HUES48 (cell line): Measurements from ENCODE around the gene DAPK1.

Experiments
- H3K27ac ChIP-seq: one replicate; pipeline ENCODE4 v1.7.0; 2013; ENCODE audit warnings: low read depth, low read length, inconsistent platforms
- H3K27me3 ChIP-seq: 2 replicates; pipeline ENCODE4 v1.6.1; 2013; ENCODE audit warnings: mild to moderate bottlenecking, low read length; ENCODE audit not compliant: control insufficient read depth, insufficient read depth
- H3K36me3 ChIP-seq: 2 replicates; pipeline ENCODE4 v1.6.1; 2013; ENCODE audit warnings: low read length; ENCODE audit not compliant: control insufficient read depth, insufficient read depth
- H3K4me1 ChIP-seq: 2 replicates; pipeline ENCODE4 v1.6.1; 2013; ENCODE audit warnings: mild to moderate bottlenecking, low read length; ENCODE audit not compliant: control insufficient read depth, insufficient read depth
- H3K4me3 ChIP-seq: 2 replicates; pipeline ENCODE4 v1.5.1; 2013; ENCODE audit warnings: mild to moderate bottlenecking, low read depth, low read length
- H3K9ac ChIP-seq: 2 replicates; pipeline ENCODE4 v1.6.1; 2013; ENCODE audit warnings: mild to moderate bottlenecking, low read depth, low read length, moderate library complexity
- H3K9me3 ChIP-seq: 2 replicates; pipeline ENCODE4 v1.6.1; 2013; ENCODE audit warnings: low read length; ENCODE audit not compliant: control insufficient read depth, insufficient read depth

The DAPK1 gene

GRCh38 chr9:87533271-87533670, 35.6 kb downstream of the DAPK1 start:
- peaks cover 32% of the 10 kb centered on the region for H3K4me1 ChIP-seq
- H3K4me3 ChIP-seq: no peak overlapping the region
- no peak overlapping the region for H3K9ac ChIP-seq
- H3K9me3 ChIP-seq: no peaks in the 10 kb centered on the region
- H3K27ac ChIP-seq: no peak overlapping the region
- no peaks in the 10 kb centered on the region for H3K27me3 ChIP-seq
- no peaks in the 10 kb centered on the region for H3K36me3 ChIP-seq

- Histone ChIP-seq H3K4me1 (peaks cover 29% of the 10 kb centered on the region), H3K9me3 (no peaks in the 10 kb centered on the region), H3K36me3 (no peaks in the 10 kb centered on the region), H3K9ac (no peak overlapping the region), H3K27me3 (no peaks in the 10 kb centered on the region), H3K27ac (no peak overlapping the region), H3K4me3 (no peak overlapping the region)
These were observed 36.4 kb downstream of the DAPK1 start for GRCh38 chr9:87534036-87534435.

DNA sequence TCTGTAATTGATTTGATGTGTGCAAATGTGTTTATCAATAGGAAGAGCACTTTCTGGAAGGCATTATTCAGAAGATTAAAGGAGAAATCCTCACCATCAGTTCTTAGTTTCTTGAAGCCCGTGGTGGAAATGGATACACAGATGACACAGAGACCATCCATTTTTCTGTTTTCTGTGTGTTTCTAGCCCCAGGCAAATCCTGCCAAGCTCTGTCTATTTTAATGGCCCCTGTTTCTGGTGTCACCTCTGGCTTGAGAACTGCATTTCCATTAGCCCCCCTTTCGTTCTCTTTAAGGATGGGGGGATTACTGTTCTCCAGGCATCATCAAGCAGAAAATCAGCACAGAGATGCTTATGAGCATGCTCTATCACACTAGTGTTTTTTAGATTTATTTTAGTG, 37.3 kb downstream of the DAPK1 start:
- peaks cover 20% of the 10 kb centered on the region for H3K4me1 ChIP-seq

GRCh38 chr9:87535817-87536539, 38.3 kb downstream of the DAPK1 start:
- no peak overlapping the region for H3K4me3 ChIP-seq
- no peaks in the 10 kb centered on the region for H3K9me3 ChIP-seq
- H3K27me3 ChIP-seq: no peaks in the 10 kb centered on the region
- H3K4me1 ChIP-seq: peaks cover 10% of the 10 kb centered on the region
- H3K9ac ChIP-seq: no peak overlapping the region
- no peak overlapping the region for H3K27ac ChIP-seq
- peaks cover 10% of the 10 kb centered on the region; the same call in 1 of the 2 replicates for H3K36me3 ChIP-seq

More for the DNA sequence above, 37.3 kb downstream of the DAPK1 start:
- 0 out of 2 replicates have a peak, but pooled peaks cover 3% of the 10 kb centered on the region for H3K36me3 ChIP-seq
- no peak overlapping the region for H3K4me3 ChIP-seq
- no peak overlapping the region for H3K9ac ChIP-seq
- no peak overlapping the region for H3K27ac ChIP-seq
- no peaks in the 10 kb centered on the region for H3K27me3 ChIP-seq
- no peaks in the 10 kb centered on the region for H3K9me3 ChIP-seq

GRCh38 chr9:87537625-87538024, 40.0 kb downstream of the DAPK1 start:
- peak overlapping the region; percentile 3 for H3K27ac ChIP-seq

GRCh38 chr9:87540444-87541105, 42.9 kb downstream of the DAPK1 start:
- H3K27me3 ChIP-seq: no peaks in the 10 kb centered on the region
- no peak overlapping the region for H3K27ac ChIP-seq
- no peaks in the 10 kb centered on the region for H3K9me3 ChIP-seq
- no peaks in the 10 kb centered on the region for H3K4me1 ChIP-seq
- H3K9ac ChIP-seq: no peak overlapping the region
- H3K36me3 ChIP-seq: peaks cover 22% of the 10 kb centered on the region; the same call in 1 of the 2 replicates
- no peak overlapping the region for H3K4me3 ChIP-seq

More at GRCh38 chr9:87537625-87538024, 40.0 kb downstream of the DAPK1 start:
- peaks cover 18% of the 10 kb centered on the region; the same call in 1 of the 2 replicates for H3K36me3 ChIP-seq
- H3K27me3 ChIP-seq: no peaks in the 10 kb centered on the region
- H3K9me3 ChIP-seq: no peaks in the 10 kb centered on the region
- H3K4me1 ChIP-seq: no peaks in the 10 kb centered on the region
- H3K4me3 ChIP-seq: no peak overlapping the region
- no peak overlapping the region for H3K9ac ChIP-seq

DNA sequence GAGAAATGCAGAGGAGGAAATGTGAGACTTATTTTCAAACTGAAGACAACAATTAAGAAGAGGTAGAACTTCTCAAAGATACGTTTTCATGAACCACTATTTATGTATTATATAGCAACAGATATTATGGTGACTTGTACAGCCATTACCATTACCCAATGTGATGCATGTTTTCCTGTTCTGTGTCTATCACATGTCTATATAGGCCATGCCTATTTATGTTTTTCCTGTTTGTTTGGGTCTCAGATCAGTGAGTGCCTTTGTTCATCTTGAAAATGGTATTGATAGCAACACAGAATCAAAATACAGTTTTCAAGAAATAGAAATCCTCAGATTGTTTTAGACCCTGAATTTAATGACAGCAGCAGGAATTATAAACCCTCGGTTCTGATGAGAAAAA, 44.0 kb downstream of the DAPK1 start:
- Histone ChIP-seq H3K27ac (no peak overlapping the region), H3K36me3 (peaks cover 22% of the 10 kb centered on the region; the same call in 1 of the 2 replicates), H3K27me3 (no peaks in the 10 kb centered on the region), H3K4me3 (no peak overlapping the region), H3K9ac (no peak overlapping the region), H3K9me3 (no peaks in the 10 kb centered on the region), H3K4me1 (no peaks in the 10 kb centered on the region)

- Histone ChIP-seq H3K36me3 (peaks cover 22% of the 10 kb centered on the region; the same call in 1 of the 2 replicates), H3K9me3 (no peaks in the 10 kb centered on the region), H3K4me1 (no peaks in the 10 kb centered on the region), H3K9ac (no peak overlapping the region), H3K27ac (no peak overlapping the region), H3K27me3 (no peaks in the 10 kb centered on the region), H3K4me3 (no peak overlapping the region)
These were observed 44.5 kb downstream of the DAPK1 start for GRCh38 chr9:87542141-87542540.

DNA sequence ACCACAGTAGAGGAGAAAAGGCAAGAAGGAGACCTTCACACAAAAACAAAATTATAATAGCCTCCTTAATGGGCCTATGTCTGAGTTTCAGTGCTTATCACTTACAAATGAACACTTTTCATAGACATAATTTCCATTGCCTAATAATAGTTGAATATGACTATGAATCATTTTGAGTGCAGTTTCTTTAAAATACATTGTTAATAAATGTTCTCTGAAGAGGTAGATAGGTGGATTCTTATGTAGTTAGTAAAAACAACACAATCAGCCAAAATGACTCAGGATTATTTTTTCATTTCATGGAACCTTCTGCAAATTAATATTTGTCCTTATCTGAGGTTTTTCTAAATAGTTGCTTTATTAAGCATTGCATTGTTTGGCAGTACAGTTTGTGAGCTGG, 45.6 kb downstream of the DAPK1 start:
- Histone ChIP-seq H3K4me3 (no peak overlapping the region), H3K27me3 (no peaks in the 10 kb centered on the region), H3K27ac (no peak overlapping the region), H3K9ac (no peak overlapping the region), H3K4me1 (peaks cover 4% of the 10 kb centered on the region; the same call in 1 of the 2 replicates), H3K9me3 (no peaks in the 10 kb centered on the region), H3K36me3 (peaks cover 26% of the 10 kb centered on the region; the same call in 1 of the 2 replicates)

- Histone ChIP-seq H3K27me3 (no peaks in the 10 kb centered on the region), H3K4me1 (peaks cover 4% of the 10 kb centered on the region; the same call in 1 of the 2 replicates), H3K27ac (no peak overlapping the region), H3K9me3 (no peaks in the 10 kb centered on the region), H3K36me3 (peaks cover 21% of the 10 kb centered on the region; the same call in 1 of the 2 replicates), H3K9ac (no peak overlapping the region), H3K4me3 (no peak overlapping the region)
These were observed 48.2 kb downstream of the DAPK1 start for GRCh38 chr9:87545858-87546257.

DNA sequence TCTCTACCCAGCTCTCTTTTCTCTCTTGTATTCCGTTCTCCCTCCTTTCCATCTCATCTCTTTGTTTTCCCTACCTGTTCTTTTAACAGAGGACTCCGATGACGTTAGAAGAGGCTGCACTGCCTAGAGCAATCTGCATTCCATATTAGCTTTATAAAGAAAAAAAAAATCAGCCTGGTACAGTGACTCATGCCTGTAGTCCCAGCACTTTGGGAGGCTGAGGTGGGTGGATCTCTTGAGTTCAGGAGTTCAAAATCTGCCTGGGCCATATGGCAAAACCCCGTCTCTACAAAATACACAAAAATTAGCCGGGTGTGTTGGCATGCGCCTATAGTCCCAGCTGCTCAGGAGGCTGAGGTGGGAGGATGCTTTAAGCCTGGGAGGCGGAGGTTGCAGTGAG, 49.0 kb downstream of the DAPK1 start:
- H3K4me1 ChIP-seq: peaks cover 4% of the 10 kb centered on the region; the same call in 1 of the 2 replicates
- H3K36me3 ChIP-seq: 0 out of 2 replicates have a peak, but pooled peaks cover 15% of the 10 kb centered on the region
- no peak overlapping the region for H3K9ac ChIP-seq
- H3K27ac ChIP-seq: no peak overlapping the region
- H3K4me3 ChIP-seq: no peak overlapping the region
- no peaks in the 10 kb centered on the region for H3K27me3 ChIP-seq
- no peaks in the 10 kb centered on the region for H3K9me3 ChIP-seq
